Stomach (tissue), 9 donors: Measurements from ENCODE around the gene ARHGEF10L. TPM values are rescaled to one million over a fixed set of nuclear protein-coding genes. Genes with fewer than 3 reads are reported as not detected.
A peak's percentile ranks its signal among the peaks of the same experiment; 100 is the strongest.

ENCODE experiments used
- DNase-seq, 2 donors: peaks; one replicate each; pipeline versions ENCODE4 v3.0.0 to v3.0.0-alpha.2; 2013 to 2019
- H3K27ac ChIP-seq, 5 donors: fragments of 200-600 bp in 4 of 5; sonication (generic) in 4 of 5; one replicate each; pipeline ENCODE4 v1.5.1; 2013 to 2019; ENCODE audit warnings: mild to moderate bottlenecking in 1 of 5, moderate library complexity in 1 of 5
- H3K27me3 ChIP-seq, 3 donors: fragments of 200-600 bp; sonication (generic); one replicate each; pipeline ENCODE4 v1.5.1; 2017 to 2019; ENCODE audit warnings: mixed run types in 1 of 3
- H3K36me3 ChIP-seq, 4 donors: fragments of 200-600 bp; sonication (generic); 1 replicate in 3 of 4; 2 replicates in 1 of 4; pipeline ENCODE4 v1.5.1; 2016 to 2019
- H3K4me1 ChIP-seq, 4 donors: fragments of 200-600 bp; sonication (generic); one replicate each; pipeline ENCODE4 v1.5.1; 2016 to 2019
- H3K4me3 ChIP-seq, 4 donors: fragments of 200-600 bp; sonication (generic) in 3 of 4; one replicate each; pipeline ENCODE4 v1.5.1; 2016 to 2019; ENCODE audit warnings: mild to moderate bottlenecking in 1 of 4
- H3K9me3 ChIP-seq, 4 donors: fragments of 200-600 bp; sonication (generic); one replicate each; pipeline ENCODE4 v1.5.1; 2016 to 2019
- EP300 ChIP-seq: sonication (generic); formaldehyde crosslinking; IDR thresholded peaks from one replicate; pipeline ENCODE4 v1.6.1; 2017; ENCODE audit warnings: antibody characterized with exemption
- POLR2A ChIP-seq, 4 donors: fragments of 450-650 bp; IDR thresholded peaks; one replicate each; pipeline ENCODE4 v1.6.1; 2016; ENCODE audit warnings: antibody characterized with exemption in 4 of 4, control low read depth in 2 of 4, mild to moderate bottlenecking in 1 of 4, moderate library complexity in 1 of 4
- POLR2AphosphoS5 ChIP-seq, 3 donors: sonication (generic); formaldehyde crosslinking; IDR thresholded peaks; one replicate each; pipeline ENCODE4 v1.6.1; 2016; ENCODE audit warnings: antibody characterized with exemption in 3 of 3
- WGBS, 5 donors: extraction: QIAGEN DNeasy Blood & Tissue Kit in 3 of 5; methylation state at CpG; one replicate each; pipeline versions ENCODE4 v1.1.5 to v1.1.7; 2013 to 2018; 5-methylcytosine and 5-hydroxymethylcytosine counted together
- intact Hi-C: fragments of 100-400 bp; cut with DNase I; formaldehyde crosslinking; loops from one replicate; pipeline ENCODE4 v1.15.1; 2023; ENCODE audit warnings: low total_unique reads
- polyA plus RNA-seq, 3 donors: library from polyadenylated mRNA; stranded (reverse); fragments of 200-250 nt; gene quantifications; one replicate each; pipeline ENCODE4 v1.2.3, GENCODE V29; 2013
- total RNA-seq, 5 donors: library from RNA; depleted of rRNA; stranded (reverse); fragments of >200 nt; gene quantifications; one replicate each; pipeline versions ENCODE4 v1.1.0 to v1.2.3, GENCODE V29; 2014 to 2016
- TF ChIP-seq, protein P1 (sequence below), 7 experiments: fragments of 450-650 bp in 4 of 7; fragments of 200-600 bp in 3 of 7; sonication (generic) in 3 of 7; IDR thresholded peaks; one replicate each; pipeline ENCODE4 v1.5.1; 2016 to 2019; ENCODE audit warnings: antibody characterized with exemption in 7 of 7, control low read depth in 2 of 7, mild to moderate bottlenecking in 1 of 7
- donor health status: healthy with polysubstance abuse.
- donor health status: Bipolar disorder and iron deficiency.
- donor health status: healthy.

The ARHGEF10L gene
- total and polyA plus RNA-seq, 8 donors = 15.4 to 329 (median 45.0) TPM

DNA sequence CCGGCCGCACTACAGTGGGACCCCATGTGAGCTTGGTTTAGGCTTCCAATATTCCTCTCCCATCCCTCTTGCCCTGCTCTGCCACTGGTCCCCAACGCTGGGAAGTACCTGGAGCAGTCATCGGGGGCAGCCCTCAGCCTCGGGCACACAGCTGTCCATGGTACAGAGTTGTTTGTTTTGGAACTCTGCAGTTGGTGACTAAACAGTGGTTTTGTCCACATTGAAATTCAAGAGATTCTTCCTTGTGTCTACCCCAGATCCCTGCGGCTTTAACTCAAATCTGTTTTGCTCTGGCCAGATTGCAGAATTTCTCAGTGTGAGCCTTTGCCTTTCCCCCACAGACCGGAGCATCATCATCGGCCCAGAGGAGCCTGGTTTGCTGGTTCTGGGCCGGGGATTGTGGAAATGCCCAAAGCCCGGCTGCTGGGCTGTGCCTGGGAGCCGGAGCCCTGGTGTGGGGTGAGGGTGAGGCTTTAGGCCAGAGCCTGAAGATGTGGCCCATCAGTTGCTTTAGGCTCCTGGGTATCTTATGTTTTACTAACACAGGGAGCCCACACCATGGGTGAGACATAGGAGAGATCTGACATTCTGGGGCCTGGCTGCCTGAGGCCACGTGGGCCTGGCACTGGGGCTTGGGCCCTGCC lies 93.2 kb downstream of the ARHGEF10L start:
- intact Hi-C loops = no loop called here
- 70 to 88% (median 77%) methylated on average over 12 of the region's 12 CpGs for WGBS, 5 donors
- peaks cover 53 to 100% (median 100%) of the 10 kb centered on the region in 4 donors for H3K36me3 ChIP-seq

GRCh38 chr1:17633654-17634053 lies 94.2 kb downstream of the ARHGEF10L start:
- Histone ChIP-seq H3K27ac (peak overlapping the region in 2 of 5 donors; percentile 38 to 50), H3K27me3 (no peaks in the 10 kb centered on the region), H3K4me3 (no peak overlapping the region), H3K4me1 (peaks cover 0 to 26% (median 0%) of the 10 kb centered on the region in 4 donors), H3K9me3 (no peaks in the 10 kb centered on the region), H3K36me3 (peaks cover 61 to 100% (median 100%) of the 10 kb centered on the region in 4 donors)
- no peak for TF ChIP-seq EP300
- TF ChIP-seq, protein P1, sequence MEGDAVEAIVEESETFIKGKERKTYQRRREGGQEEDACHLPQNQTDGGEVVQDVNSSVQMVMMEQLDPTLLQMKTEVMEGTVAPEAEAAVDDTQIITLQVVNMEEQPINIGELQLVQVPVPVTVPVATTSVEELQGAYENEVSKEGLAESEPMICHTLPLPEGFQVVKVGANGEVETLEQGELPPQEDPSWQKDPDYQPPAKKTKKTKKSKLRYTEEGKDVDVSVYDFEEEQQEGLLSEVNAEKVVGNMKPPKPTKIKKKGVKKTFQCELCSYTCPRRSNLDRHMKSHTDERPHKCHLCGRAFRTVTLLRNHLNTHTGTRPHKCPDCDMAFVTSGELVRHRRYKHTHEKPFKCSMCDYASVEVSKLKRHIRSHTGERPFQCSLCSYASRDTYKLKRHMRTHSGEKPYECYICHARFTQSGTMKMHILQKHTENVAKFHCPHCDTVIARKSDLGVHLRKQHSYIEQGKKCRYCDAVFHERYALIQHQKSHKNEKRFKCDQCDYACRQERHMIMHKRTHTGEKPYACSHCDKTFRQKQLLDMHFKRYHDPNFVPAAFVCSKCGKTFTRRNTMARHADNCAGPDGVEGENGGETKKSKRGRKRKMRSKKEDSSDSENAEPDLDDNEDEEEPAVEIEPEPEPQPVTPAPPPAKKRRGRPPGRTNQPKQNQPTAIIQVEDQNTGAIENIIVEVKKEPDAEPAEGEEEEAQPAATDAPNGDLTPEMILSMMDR (IDR thresholded peaks at IDR 0.05) = no peak
- no peak for TF ChIP-seq POLR2A (IDR thresholded peaks at IDR 0.05)
- no peak for TF ChIP-seq POLR2AphosphoS5 (IDR thresholded peaks at IDR 0.05)
- 55 to 78% (median 71%) methylated on average over 7 to 8 of the region's 8 CpGs for WGBS, 5 donors
- no peak for DNase-seq
- intact Hi-C loops = no loop called here

More for the DNA sequence above, 93.2 kb downstream of the ARHGEF10L start:
- Histone ChIP-seq H3K4me1 (peaks cover 0 to 26% (median 0%) of the 10 kb centered on the region in 4 donors), H3K27me3 (no peaks in the 10 kb centered on the region), H3K9me3 (no peaks in the 10 kb centered on the region), H3K27ac (peak overlapping the region in 2 of 5 donors; percentile 14 to 38), H3K4me3 (no peak overlapping the region)
- TF ChIP-seq EP300 (no peak), POLR2A (IDR thresholded peaks at IDR 0.05) (no peak)
- TF ChIP-seq, protein P1 (IDR thresholded peaks at IDR 0.05) = no peak
- no peak for DNase-seq

GRCh38 chr1:17635276-17635675 lies 95.8 kb downstream of the ARHGEF10L start:
- Histone ChIP-seq H3K27me3 (no peaks in the 10 kb centered on the region), H3K9me3 (no peaks in the 10 kb centered on the region), H3K4me3 (no peak overlapping the region), H3K4me1 (peaks cover 0 to 24% (median 0%) of the 10 kb centered on the region in 4 donors), H3K27ac (peak overlapping the region in 2 of 5 donors; percentile 38 to 50), H3K36me3 (peaks cover 77 to 100% (median 100%) of the 10 kb centered on the region in 4 donors)
- DNase-seq = no peak
- TF ChIP-seq EP300 (no peak), POLR2AphosphoS5 (IDR thresholded peaks at IDR 0.05) (no peak), POLR2A (IDR thresholded peaks at IDR 0.05) (no peak)
- TF ChIP-seq, protein P1 (IDR thresholded peaks at IDR 0.05) = no peak
- WGBS, 5 donors = 74 to 92% (median 90%) methylated on average over 5 of the region's 5 CpGs
- intact Hi-C loops = no loop called here

GRCh38 chr1:17635811-17636210 lies 96.3 kb downstream of the ARHGEF10L start:
- no peak for DNase-seq
- H3K4me3 ChIP-seq = no peak overlapping the region
- H3K9me3 ChIP-seq = no peaks in the 10 kb centered on the region
- H3K27me3 ChIP-seq = no peaks in the 10 kb centered on the region
- no peak for TF ChIP-seq POLR2A (IDR thresholded peaks at IDR 0.05)
- TF ChIP-seq POLR2AphosphoS5 (IDR thresholded peaks at IDR 0.05) = peak in 1 of 3 donors; percentile 17
- peaks cover 82 to 100% (median 100%) of the 10 kb centered on the region in 4 donors for H3K36me3 ChIP-seq
- H3K4me1 ChIP-seq = peaks cover 0 to 21% (median 0%) of the 10 kb centered on the region in 4 donors
- no peak overlapping the region for H3K27ac ChIP-seq
- intact Hi-C loops = no loop called here
- WGBS, 5 donors = 69 to 86% (median 85%) methylated on average over 9 of the region's 9 CpGs

GRCh38 chr1:17636612-17637011 lies 97.1 kb downstream of the ARHGEF10L start:
- H3K27ac ChIP-seq = no peak overlapping the region
- WGBS, 5 donors = 84 to 93% (median 91%) methylated on average over 3 of the region's 3 CpGs
- H3K4me1 ChIP-seq = peaks cover 0 to 21% (median 0%) of the 10 kb centered on the region in 4 donors
- H3K9me3 ChIP-seq = no peaks in the 10 kb centered on the region
- intact Hi-C loops = no loop called here
- H3K27me3 ChIP-seq = no peaks in the 10 kb centered on the region
- peaks cover 85 to 100% (median 100%) of the 10 kb centered on the region in 4 donors for H3K36me3 ChIP-seq
- TF ChIP-seq, protein P1 (IDR thresholded peaks at IDR 0.05) = no peak
- TF ChIP-seq EP300 (no peak), POLR2A (IDR thresholded peaks at IDR 0.05) (no peak), POLR2AphosphoS5 (IDR thresholded peaks at IDR 0.05) (no peak)
- H3K4me3 ChIP-seq = no peak overlapping the region
- no peak for DNase-seq
